Hypothalamus (tissue), 51 donors: ENCODE data around the gene GABBR2.

Experiments
- DNase-seq, 51 donors: peaks; one replicate each; lab custom pipeline; 2025; lab: John Stamatoyannopoulos, UW

GABBR2 gene

DNA sequence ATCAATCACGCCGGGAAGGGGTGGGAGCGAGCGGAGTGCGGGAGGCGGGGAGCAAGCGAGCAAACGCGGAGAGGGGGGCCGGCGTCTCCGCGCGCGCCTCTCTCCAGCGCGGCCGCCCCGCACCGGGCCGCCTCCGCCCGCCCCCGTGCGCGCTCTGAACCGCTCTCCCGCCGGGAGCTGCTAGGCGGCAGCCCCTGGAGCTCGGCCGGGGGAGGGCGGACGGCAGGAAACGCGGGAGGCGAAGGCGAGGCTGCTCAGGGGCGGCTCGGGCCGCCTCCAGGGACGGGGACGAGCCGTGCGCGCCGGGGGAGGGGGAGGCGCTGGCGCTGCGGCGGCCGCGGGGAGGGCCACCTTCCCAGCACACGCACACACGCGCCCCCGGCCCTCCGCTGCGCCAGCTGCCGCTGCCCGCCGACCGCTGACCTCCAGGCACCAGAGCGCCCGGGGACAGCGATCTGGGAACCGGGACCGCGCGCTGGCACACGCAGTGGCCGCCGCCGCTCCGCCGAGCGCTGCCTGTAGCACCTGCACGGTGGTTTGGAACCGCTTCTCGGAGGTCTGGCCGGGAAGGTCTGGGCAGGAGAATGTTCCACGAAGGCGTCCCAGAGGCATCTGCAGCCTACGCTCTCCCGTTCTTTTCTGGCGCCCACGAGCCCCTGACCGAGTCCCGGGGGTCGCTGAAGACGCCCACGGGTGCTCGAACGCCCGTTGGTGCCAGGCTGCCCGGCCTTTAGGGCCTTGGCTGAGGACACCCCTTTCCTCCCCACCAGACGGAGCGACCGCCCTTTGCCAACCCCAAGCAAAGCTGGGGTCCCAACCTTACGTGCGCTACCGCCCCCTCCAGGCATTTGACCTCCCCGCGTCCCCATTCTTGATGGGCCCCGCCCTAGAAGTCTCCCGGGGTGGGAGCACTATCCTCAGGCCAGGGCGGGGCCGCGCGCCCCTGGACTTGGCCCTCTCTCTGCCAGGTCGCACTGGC lies at the start of gene GABBR2:
TSS of gene GABBR2 (minus strand) at position 3 of the 979 bp plus-strand sequence. CDS start 198 bp downstream, outside the sequence.
- peak in 17 of 51 donors; percentile 13 to 71 (median 36) for DNase-seq

DNA sequence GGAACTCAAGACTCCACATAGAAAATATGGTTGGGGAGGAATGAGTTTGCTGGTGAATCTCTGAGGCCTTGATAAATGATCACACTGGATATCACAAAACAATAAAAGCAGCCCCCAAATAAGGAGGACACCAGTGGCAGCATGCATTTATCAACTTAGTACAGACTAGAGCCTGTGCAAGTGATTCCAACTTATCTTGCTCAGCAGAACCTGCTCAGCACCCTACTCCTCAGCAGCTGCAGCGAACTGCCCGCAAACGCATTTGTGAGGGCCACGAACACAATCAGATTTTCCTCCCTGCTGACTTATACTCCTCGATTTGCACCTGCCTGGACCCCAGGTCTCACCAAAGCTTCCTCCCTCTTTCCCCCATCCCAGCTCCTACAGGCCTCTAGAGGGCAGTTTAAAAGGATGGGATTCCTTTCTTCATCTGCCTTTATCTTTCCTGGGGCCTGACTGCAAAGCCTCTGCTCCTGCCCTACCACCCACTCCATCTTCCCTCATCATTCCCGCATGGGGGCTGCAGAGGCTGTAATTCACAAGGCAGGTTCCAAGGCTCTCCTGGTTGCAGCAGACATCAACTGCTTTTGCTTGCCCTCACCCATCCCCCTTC lies 46.4 kb upstream of the GABBR2 start:
- DNase-seq: no peak

DNA sequence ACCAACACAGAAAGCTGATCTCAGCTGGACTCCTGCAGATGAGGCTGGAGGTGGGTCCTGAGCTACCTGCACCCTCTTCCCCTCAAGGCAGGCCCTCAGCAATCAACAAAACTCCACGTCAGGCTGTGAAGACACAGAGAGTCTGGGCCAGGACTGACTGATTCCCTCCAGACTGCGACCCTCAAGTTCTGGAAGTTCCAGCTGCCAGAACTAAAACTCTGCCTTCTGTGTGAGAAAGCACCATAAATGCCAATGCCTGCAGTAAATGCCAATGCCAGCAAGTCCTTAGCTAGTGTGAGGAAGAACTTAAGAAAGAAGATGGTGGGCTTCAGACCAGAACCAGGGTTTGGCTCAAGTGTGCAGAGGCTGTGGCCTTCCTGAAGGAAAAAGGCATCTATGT lies 42.5 kb upstream of the GABBR2 start:
- DNase-seq: no peak

DNA sequence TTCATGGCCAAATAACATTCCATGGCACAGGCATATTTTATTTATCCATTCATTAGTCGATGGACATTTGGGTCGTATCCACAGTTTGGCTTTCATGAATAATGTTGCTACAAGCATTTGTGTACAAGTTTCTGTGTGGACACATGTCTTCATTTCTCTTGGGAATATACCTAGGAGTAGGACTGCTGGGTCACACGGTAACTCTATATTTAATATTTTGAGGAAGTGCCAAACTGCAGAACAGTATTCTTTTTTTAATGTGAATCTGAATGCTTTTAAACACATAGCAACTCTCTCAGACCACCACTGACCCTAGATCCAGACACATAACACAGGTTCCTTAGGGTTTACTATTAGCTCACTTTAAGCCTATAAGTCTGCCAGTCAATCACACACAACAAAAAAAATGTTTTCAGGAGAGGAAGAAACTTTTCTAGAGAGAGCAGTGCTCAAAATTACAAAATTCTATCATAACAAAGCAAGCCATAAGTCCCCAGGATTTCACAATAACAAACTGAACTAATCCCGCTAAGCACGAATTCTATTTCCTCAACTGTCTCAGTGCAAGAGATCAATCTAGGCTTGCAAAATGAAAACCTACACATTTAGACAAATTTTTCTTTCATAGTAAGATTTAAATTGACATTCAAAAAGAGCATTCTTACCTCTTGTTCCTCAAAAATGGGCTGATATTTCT lies 41.8 kb upstream of the GABBR2 start:
- DNase-seq: no peak

DNA sequence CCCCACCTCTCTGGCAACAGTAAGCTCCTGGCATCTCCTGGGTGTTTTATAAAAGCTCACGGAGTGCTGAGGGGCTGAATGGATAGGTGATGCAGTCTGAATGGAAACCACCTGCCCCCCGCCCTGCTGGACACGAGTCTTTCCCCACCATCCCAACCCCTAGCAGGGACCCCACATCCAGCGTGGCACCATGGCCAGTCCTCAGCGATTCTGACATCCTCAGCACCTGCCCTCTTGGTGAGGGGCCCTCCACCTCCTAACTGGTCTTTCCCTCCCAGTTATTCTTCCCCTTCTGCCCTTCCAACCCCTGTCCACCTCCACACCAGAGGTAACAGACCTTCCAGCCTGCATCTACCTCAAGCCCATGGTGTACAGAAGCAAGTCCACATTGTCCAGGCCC lies 38.7 kb upstream of the GABBR2 start:
- no peak for DNase-seq

DNA sequence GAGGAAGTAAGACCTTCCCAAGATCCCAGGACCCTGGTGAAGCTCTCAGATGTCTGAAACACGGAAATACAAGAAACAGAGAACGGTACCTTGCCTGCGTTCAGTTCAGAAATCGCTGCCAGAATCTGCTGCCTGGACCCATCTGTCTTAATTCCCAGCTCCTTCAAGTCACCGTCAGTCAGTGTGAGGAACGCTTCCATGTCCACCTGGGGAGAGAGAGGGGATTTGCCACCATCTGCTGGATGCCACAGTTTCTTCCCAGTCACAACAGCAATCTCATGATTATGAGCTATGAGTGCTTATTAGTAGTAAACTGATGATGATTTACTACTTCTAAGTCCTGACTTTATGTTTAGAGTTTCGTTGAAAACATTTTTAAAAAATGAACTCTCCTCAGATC lies 36.7 kb upstream of the GABBR2 start:
- DNase-seq: no peak

DNA sequence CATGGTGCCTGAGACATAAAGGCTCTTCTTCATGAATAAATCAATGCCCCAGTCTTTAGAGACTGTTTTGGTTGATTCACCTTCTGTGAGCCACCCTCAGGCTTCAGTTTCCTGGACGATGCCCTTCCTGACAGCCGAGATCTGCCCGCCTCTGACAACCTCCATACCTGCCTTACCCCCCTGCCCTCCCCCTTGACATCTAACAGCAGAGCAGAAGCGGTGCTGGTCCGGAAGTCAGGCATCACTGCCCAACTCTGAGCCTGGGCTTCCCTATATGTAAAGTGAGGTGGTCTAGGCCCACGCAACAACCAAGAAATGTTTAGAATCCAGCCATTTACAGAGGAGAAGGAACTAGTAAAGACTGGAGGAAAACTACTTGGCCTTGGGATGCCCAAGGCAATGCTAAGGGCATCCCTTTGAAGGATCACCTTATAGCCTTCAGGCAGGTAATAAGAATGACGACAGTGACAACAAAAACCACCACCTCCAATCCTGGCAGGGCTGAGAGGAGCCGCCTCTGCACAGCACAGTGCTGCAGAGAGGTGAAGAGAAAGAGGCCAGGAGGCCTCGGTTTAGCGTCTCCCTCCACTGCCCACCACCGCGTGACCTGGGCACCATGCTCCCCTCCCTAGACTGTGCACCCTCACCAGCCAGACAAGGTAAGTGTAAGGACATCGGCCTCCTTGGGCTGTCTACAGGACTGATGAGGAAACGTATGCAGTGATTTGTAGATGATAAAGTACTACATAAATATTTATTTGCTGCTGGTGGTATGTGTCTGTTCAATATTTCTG lies 35.3 kb upstream of the GABBR2 start:
- DNase-seq: no peak

DNA sequence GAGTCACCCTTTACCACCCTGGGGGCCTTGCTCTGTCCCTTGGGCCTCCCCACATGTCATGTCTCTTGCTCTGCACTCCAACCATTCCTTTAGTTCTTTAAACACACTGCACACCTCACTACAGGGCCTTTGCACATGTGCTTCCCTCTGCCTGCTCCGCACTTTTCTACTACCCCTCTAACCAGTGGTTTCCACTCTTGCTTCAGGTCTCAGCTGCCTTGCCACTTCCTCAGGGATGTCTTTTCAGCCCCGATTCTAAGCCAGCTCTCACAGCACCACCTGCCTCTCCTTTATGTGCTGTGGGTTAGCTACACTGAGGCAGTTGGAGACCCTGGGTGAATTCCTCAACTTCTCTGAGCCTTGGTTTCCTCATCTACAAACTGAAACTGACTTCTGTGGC lies 34.6 kb upstream of the GABBR2 start:
- DNase-seq: no peak

DNA sequence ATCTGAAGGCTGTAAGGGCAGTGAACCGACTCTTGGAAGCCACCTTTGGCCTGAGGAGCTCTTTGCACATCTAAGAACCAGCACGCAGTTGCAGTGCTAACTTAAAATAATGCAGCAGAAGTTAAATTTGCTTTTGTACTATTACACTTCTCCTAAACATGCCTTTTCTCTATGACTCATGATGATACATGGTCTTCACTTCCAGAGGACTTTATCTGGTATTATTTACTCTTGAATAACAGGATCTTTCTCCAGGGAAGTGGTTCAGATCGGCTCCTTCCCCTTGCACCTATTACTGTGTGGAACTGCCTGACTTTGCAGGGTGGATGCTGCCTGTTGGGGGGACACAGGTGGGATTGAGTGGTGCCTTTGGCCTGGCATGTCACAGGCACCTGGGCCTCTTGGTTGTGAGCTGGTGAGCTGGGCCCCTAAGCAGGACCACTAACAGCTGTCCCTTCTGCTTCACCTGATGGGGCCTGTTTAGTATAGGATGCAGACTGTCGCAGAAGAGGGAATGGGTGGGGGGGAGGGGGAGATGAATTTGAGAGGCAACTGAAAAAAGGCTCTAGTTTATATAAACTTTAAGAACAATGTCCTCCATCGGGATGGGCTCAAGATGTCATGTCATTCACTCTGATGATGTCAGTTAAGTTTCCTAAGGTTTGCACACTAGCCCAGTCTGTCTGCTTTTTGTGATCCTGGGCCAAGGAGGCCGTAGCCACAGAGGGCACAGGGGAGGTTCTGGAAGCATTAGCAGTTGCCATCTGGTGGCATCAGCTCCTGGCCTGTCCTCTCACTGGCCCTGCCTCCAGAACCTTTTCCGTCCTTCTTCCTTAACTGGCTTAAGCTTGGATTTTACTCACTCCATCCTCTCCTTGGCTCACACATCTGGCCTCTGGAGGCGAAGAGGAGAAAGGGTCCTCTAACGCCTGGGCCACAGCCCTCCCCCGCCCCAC lies 33.9 kb upstream of the GABBR2 start:
- DNase-seq: no peak

DNA sequence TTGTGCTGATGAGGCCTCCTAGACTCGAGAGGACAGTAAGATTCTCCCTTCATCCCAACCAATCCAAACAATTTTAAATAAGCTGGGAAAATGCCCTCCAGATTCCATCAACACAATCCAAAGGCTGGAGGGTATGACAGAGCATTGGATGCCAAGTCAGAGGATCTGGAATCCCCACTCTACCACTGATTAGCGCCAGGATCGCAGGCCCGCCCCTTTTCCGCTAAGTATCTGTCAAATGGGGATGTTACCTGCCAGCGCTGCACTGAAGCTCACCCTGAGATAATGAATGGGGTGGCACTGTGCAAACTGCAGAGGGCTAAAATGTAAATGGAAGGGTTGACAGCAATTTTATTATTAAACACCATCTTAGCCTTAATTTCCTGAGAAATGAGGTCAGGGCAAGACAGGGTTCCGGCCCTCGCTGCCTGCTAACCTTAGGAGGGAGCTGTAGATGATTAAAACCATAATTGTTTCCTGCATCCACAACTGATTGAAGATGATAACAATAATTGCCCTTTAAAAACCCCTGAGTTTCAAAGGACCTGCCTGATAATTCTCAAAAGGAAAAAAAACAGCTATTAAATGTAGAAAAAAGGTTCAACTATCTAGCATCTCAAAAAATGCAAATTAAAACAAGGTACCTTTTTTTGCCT lies 31.6 kb upstream of the GABBR2 start:
- no peak for DNase-seq

DNA sequence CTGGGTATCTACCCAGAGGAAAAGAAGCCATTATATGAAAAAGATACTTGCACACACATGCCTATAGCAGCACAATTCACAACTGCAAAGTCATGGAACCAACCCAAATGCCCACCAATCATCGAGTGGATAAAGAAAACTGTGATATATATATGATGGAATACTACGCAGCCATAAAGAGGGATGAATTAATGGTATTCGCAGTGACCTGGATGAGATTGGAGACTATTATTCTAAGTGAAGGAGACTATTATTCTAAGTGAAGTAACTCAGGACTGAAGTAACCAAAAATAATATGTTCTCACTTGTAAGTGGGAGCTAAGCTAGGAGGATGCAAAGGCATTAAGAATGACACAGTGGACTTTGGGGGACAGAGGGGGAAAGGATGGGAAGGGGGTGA lies 30.0 kb upstream of the GABBR2 start:
- DNase-seq: no peak

DNA sequence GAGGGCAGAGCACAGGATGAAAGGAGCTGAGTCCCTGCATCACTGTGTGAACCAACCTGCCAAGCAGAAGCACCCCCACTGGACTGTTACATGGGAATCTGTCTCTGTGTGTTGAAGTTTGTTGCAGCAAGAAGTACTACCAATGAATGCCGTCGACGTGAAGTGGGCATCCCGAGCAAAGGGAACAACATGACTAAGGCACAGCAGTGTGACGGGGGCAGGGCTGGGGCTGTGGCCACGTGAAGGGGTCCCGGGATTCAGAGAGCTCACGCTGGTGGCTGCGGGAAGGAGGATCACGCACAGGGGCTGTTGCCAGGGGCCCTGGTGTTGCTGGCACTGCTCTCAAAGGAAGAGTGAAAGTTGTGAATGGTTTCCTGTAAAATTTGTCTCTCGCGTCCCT lies 27.5 kb upstream of the GABBR2 start:
- DNase-seq: no peak

DNA sequence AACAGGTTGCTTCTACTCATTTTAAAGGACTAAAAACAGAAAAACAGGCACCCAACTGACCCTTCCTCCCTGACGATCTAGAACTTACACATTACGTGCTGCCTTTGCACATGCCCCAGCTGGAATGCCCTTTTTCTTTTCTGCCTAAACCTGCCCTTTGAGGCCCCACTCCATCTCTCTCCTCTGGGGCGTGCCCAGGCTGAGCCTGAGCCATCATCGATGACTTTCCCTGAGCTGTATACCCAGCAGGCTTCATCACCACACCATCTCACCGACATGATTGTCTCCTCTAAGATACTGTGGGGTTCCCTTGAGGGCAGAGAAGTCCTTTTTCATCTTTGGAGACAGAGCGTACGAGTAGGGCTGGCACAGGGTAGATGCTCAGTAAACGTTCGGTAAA lies 24.1 kb upstream of the GABBR2 start:
- DNase-seq: no peak

DNA sequence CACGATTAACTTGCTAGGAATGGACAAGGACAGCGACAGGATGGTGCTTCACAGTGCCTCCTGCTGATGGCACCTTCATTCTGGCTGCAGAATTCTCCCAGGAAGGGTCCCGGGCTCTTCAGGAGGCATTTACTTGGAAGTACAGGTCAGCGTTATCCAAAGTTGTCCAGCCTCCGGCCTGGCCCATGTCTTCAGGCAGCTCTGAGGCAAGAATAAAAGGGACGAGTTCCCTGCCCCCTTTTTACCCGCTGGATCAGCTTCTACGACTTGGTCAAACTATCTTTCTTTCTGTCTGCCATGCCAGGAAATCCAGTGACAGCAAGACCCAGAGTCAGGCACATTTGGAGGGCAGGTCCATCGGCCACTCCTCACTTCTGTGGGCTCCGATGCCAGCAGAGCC lies 23.4 kb upstream of the GABBR2 start:
- DNase-seq: no peak

DNA sequence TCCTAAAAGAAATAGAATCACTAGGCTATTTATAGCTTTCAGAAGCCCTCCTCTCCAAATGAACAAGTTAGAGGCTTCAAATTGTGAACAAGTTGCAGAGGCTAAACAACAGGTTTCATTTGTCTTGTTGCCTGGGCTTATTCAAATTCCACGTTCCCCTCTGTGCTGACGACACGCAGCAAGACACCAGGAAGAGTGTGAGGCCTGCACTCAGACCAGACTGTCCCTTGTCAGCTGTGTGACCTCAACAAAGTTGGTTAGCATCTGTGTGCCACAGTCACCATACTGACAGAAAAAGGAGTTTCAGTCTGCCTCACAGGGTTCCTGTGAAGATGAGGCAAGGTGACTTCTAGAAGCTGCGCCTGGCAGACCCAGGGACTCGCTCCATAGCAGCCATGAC lies 22.1 kb upstream of the GABBR2 start:
- DNase-seq: no peak

DNA sequence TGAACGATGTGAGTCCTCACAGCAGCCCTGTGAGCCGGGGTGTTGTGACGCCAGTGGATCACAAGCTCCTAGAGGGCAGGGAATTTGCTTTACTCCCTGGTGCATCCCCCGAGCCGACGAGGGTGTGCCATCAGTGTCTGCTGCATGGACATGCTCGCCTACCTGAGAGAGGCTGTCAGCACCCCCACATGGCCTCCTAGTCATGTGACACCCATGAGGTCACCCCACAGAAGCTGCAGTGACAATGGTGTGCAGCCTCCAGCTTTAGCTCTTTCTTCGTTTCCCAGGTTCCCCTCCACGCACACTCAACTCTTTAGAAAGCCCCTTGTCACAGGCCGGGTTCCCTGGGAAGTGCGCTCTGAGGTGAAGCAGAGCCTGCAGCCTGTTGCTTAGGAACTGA lies 19.8 kb upstream of the GABBR2 start:
- no peak for DNase-seq

DNA sequence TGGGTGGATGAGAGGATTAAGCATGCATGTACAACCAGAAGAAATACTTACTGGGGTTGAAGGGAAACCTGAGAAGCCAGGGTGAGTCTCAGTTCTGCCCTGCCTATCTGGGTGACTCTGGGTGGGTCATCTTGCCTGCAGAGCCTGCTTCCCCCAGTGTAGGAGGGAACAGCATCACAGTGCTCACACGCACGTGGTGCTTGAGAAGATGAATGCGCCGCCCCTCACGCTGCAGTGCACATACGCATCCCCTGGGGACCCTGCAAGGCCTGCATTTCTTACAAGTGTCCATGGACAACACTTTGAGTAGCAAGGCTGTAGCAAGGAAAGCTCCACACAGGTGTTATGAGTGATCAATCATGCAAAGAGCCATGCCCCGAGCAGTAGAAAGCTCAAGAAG lies 18.7 kb upstream of the GABBR2 start:
- no peak for DNase-seq

DNA sequence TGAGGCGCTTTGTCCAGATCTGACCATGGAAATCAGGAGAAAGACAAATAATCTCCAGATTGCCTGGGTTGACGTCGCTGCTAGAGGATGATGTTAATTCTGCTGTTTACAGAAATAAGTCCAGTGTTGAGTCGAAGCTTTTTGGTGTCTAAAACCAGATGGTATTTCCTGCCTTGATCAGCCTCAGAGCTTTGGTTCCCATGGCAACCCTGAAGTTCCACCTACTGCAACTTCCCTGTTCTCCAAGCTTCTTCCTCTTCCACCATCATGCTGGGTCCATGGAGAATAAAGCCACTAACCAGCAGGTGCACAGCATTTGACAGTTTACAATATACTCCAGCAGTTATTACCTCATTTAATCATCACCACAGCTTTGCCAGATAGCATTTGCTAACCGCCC lies 18.0 kb upstream of the GABBR2 start:
- peak in 10 of 51 donors; percentile 4 to 37 (median 15) for DNase-seq
